Heart right ventricle (tissue), 16 donors: ENCODE data around the gene ZNF662. TPM values are rescaled to one million over a fixed set of nuclear protein-coding genes. Genes with fewer than 3 reads are reported as not detected.
A peak's percentile ranks its signal among the peaks of the same experiment; 100 is the strongest.

Experiments used
- ATAC-seq, 8 donors: fragments of 200-7000 bp; cut with Tn5 transposase; one replicate each; pipeline ENCODE4 v1.9.1; 2020; ENCODE audit warnings: mild to moderate bottlenecking in 8 of 8, moderate library complexity in 8 of 8, moderate number of reproducible peaks in 1 of 8
- DNase-seq, 2 donors: peaks; one replicate each; pipeline ENCODE4 v3.0.0-alpha.2; 2020
- H3K27ac ChIP-seq, 10 donors: fragments of 200-600 bp; sonication (generic) in 2 of 10; one replicate each; pipeline versions ENCODE4 v1.5.0 to v1.8.0; 2020 to 2022; ENCODE audit warnings: mild to moderate bottlenecking in 3 of 10
- H3K27me3 ChIP-seq, 7 donors: fragments of 200-600 bp; one replicate each; pipeline ENCODE4 v1.8.0; 2021 to 2022; ENCODE audit warnings: mild to moderate bottlenecking in 2 of 7
- H3K36me3 ChIP-seq, 9 donors: fragments of 200-600 bp; sonication (generic) in 1 of 9; one replicate each; pipeline versions ENCODE4 v1.5.0 to v1.8.0; 2020 to 2022; ENCODE audit warnings: mild to moderate bottlenecking in 2 of 9
- H3K4me1 ChIP-seq, 9 donors: fragments of 200-600 bp; sonication (generic) in 1 of 9; one replicate each; pipeline versions ENCODE4 v1.5.0 to v1.8.0; 2020 to 2022; ENCODE audit warnings: mild to moderate bottlenecking in 4 of 9
- H3K4me3 ChIP-seq, 10 donors: fragments of 200-600 bp; sonication (generic) in 2 of 10; one replicate each; pipeline versions ENCODE4 v1.5.0 to v1.8.0; 2020 to 2022; ENCODE audit warnings: mild to moderate bottlenecking in 7 of 10, moderate library complexity in 2 of 10
- H3K9me3 ChIP-seq, 11 donors: fragments of 200-600 bp in 10 of 11; sonication (generic) in 2 of 11; one replicate each; pipeline versions ENCODE4 v1.5.0 to v1.8.0; 2013 to 2022; ENCODE audit warnings: mild to moderate bottlenecking in 2 of 11, control low read depth in 1 of 11, moderate library complexity in 1 of 11
- WGBS, 2 donors: extraction: QIAGEN DNeasy Blood & Tissue Kit; methylation state at CpG; one replicate each; pipeline ENCODE4 v1.1.7; 2013; ENCODE audit warnings: inconsistent platforms in 1 of 2; 5-methylcytosine and 5-hydroxymethylcytosine counted together
- intact Hi-C, 10 donors: fragments of 100-400 bp; cut with DNase I; formaldehyde crosslinking; loops; one replicate each; pipeline versions ENCODE4 v1.11.1 to v1.14.2; 2022
- polyA plus RNA-seq, 2 donors: library from polyadenylated mRNA; stranded (reverse); fragments of 200-250 nt; gene quantifications; one replicate each; pipeline ENCODE4 v1.2.3, GENCODE V29; 2013
- total RNA-seq, 10 donors: library from RNA; stranded (reverse); fragmentation: NEBNext Ultra II Directional in 3 of 10; extraction: Animal tissue kit (Norgen Biotek cat#: 25700) in 3 of 10; gene quantifications; one replicate each; pipeline versions ENCODE4 v1.2.1 to v1.2.4, GENCODE V29; 2021 to 2023
- TF ChIP-seq, protein P1 (sequence below), 9 donors: fragments of 200-600 bp; sonication (generic) in 2 of 9; IDR thresholded peaks; one replicate each; pipeline versions ENCODE4 v1.5.0 to v1.8.0; 2021 to 2022; ENCODE audit warnings: antibody characterized with exemption in 9 of 9, mild to moderate bottlenecking in 5 of 9, moderate library complexity in 1 of 9
- donor health status: Arrhythmogenic right ventricular cardiomyopathy.
- donor health status: ischemic (EF 13 %, LVEDD 7.1; RV severe dilation, severe dysfunction).
- donor health status: healthy with polysubstance abuse.
- donor health status: DM: no; HTN: yes; CAD: no.
- donor health status: DM: no; HTN: no; CAD: no.
- donor health status: ischemic (EF 25% LVEDD 6.9; RV normal size, moderate dysfunction).
- donor health status: ischemic (EF 25% LVEDD 5.7; RV mildly dilated, moderate dysfunction).
- donor health status: healthy.
- donor health status: DM: yes; HTN: yes; CAD: no.
- donor health status: Ischemic cardiomyopathy.
- donor health status: ischemic (EF 35%, LVEDD 5.7; RV mildly dilated, moderate dysfunction).
- donor health status: nonischemic (EF 11% LVEDD 7.7; RV severe dilation, severe dysfunction).
- donor health status: DM: yes; HTN: yes; CAD: no.
- donor health status: PGD.
- donor health status: ischemic (EF 29% LVEDD 5.4; RV normal size, mild dysfunction).
- donor health status: nonischemic (EF 23%, LVEDD 6.1; RV moderate dilation, normal function).

ZNF662 gene
- total and polyA plus RNA-seq, 12 donors = 0.91 to 6.9 (median 5.2) TPM

DNA sequence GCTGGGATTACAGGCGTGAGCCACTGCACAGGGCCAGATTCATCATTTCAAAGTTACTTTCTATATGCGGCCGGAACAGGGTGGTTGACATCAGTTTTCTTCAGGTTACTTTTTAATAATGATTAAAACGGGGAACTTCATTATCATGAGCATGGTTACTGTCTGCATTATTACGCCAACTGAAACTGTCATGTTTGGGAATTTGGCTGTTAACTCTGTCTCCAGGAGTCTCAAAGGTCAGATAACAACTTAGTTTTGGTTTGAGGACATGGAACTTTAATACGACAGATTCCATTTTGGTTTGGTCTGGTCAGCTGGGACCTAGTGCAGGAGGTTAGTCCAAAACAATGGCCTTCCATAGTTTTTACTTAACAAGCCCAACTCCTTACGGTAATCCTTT, 38.8 kb upstream of the ZNF662 start:
- intact Hi-C loops = no loop called here
- WGBS, 2 donors = 86 to 87% methylated on average over 7 of the region's 7 CpGs

DNA sequence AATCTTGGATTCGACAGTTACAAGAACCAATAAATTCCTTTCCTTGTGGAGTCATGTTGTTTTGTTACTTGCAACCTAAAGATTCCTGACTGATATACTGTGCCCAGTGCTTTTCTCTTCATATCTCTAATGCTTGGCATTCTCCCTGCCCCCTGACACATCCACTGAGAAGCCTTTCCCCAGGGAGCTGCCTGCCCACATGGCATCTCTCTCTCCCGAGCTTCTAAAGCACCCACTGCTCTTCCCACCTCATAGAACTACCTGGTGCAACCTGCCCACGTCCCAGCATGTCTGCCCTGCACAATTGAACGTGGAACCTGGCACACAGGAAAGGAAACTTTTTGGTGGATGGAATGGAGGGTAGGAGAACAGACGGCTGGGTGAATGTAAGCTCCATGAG, 37.1 kb upstream of the ZNF662 start:
- no peak overlapping the region for H3K27ac ChIP-seq
- no peaks in the 10 kb centered on the region for H3K36me3 ChIP-seq
- intact Hi-C loops = no loop called here
- H3K27me3 ChIP-seq = no peaks in the 10 kb centered on the region
- 73 to 87% methylated on average over 5 of the region's 5 CpGs for WGBS, 2 donors
- H3K4me1 ChIP-seq = peaks cover 0 to 20% (median 11%) of the 10 kb centered on the region in 9 donors
- no peak for DNase-seq
- TF ChIP-seq, protein P1, sequence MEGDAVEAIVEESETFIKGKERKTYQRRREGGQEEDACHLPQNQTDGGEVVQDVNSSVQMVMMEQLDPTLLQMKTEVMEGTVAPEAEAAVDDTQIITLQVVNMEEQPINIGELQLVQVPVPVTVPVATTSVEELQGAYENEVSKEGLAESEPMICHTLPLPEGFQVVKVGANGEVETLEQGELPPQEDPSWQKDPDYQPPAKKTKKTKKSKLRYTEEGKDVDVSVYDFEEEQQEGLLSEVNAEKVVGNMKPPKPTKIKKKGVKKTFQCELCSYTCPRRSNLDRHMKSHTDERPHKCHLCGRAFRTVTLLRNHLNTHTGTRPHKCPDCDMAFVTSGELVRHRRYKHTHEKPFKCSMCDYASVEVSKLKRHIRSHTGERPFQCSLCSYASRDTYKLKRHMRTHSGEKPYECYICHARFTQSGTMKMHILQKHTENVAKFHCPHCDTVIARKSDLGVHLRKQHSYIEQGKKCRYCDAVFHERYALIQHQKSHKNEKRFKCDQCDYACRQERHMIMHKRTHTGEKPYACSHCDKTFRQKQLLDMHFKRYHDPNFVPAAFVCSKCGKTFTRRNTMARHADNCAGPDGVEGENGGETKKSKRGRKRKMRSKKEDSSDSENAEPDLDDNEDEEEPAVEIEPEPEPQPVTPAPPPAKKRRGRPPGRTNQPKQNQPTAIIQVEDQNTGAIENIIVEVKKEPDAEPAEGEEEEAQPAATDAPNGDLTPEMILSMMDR (IDR thresholded peaks at IDR 0.05) = no peak
- no peak overlapping the region for H3K4me3 ChIP-seq
- no peaks in the 10 kb centered on the region for H3K9me3 ChIP-seq
- ATAC-seq = no peak

More for the DNA sequence above, 38.8 kb upstream of the ZNF662 start:
- peaks cover 0 to 13% (median 9%) of the 10 kb centered on the region in 9 donors for H3K4me1 ChIP-seq
- no peak overlapping the region for H3K27ac ChIP-seq
- ATAC-seq (no peak), DNase-seq (no peak)
- no peaks in the 10 kb centered on the region for H3K36me3 ChIP-seq
- TF ChIP-seq, protein P1 (IDR thresholded peaks at IDR 0.05) = no peak
- no peak overlapping the region for H3K4me3 ChIP-seq
- no peaks in the 10 kb centered on the region for H3K27me3 ChIP-seq
- H3K9me3 ChIP-seq = no peaks in the 10 kb centered on the region

DNA sequence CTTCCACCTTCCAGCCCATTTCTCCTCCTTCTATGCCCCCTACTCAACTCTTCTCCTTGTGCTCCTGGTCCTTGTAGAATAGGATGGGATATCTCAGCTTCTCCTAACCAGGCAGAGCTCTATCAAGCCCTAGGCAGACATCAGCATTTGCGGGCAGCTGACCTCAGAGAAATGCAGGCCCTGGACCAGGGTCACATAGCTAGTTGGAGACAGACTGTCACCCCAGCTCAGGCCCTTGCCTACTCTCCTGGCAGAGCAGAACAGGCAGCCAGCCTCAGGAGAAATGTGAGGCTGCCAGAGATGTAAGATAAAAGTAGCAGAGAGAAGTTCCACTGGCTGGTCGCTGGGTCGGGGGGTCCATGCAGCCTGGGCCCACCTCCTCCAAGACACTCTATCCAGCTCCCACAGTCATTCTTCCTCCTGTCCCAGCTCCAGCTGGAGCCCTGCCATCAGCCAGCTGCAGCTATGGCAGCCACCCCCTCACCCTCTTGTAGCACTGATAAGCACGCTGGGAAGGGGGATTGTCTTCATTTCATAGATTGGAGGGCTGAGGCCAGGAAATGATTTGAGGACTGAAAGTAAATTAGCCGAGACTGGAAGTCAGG, 34.2 kb upstream of the ZNF662 start:
- WGBS, 2 donors = 10 to 19% methylated on average over 5 of the region's 5 CpGs
- no peaks in the 10 kb centered on the region for H3K36me3 ChIP-seq
- intact Hi-C loops = loop anchor here in 1 of 10 donors (5.0 kb wide), 1 partner anchor 89 kb away; no protein-coding TSS in a partner anchor
- H3K27me3 ChIP-seq = no peaks in the 10 kb centered on the region
- H3K4me1 ChIP-seq = peaks cover 0 to 20% (median 11%) of the 10 kb centered on the region in 9 donors
- peak overlapping the region in 5 of 10 donors; percentile 5 to 64 (median 47) for H3K27ac ChIP-seq
- TF ChIP-seq, protein P1 (IDR thresholded peaks at IDR 0.05) = no peak
- no peaks in the 10 kb centered on the region for H3K9me3 ChIP-seq
- H3K4me3 ChIP-seq = no peak overlapping the region
- ATAC-seq (peak in 7 of 8 donors; percentile 43 to 83 (median 64)), DNase-seq (peak; percentile 41 to 51)

DNA sequence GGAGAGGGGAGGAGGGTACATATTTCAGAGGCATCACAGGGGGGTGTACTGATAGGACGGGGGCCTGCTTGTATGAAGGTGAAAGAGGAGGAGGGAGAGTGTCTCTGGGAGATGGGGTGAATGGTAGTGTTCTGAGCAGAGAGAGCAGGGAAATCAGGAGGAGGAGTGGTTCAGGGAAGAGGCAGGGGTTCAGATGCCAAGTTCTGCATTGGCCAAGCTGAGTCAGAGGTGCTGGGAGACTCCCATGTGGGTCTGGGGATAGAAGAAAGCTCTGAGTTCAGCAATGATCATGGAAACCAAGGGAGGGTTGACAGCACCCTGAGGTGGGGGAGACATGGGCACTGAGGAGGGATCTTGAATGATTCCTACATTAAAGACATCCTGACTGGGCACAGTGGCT, 33.2 kb upstream of the ZNF662 start:
- H3K9me3 ChIP-seq = no peaks in the 10 kb centered on the region
- 76 to 82% methylated on average over 1 of the region's 1 CpG for whole genome bisulfite sequencing, 2 donors
- TF ChIP-seq, protein P1 (IDR thresholded peaks at IDR 0.05) = no peak
- no peak overlapping the region for H3K4me3 ChIP-seq
- no peak overlapping the region for H3K27ac ChIP-seq
- H3K36me3 ChIP-seq = no peaks in the 10 kb centered on the region
- H3K4me1 ChIP-seq = peaks cover 0 to 20% (median 11%) of the 10 kb centered on the region in 9 donors
- no peak for DNase-seq
- peak in 2 of 8 donors; percentile 37 to 52 for ATAC-seq
- intact Hi-C loops = loop anchor here in 1 of 10 donors (5.0 kb wide), 1 partner anchor 90 kb away; no protein-coding TSS in a partner anchor
- no peaks in the 10 kb centered on the region for H3K27me3 ChIP-seq
